Colon (tissue), 2 donors: Measurements from ENCODE around the gene CCDC186.
A peak's percentile ranks its signal among the peaks of the same experiment; 100 is the strongest.

Source experiments
- FAIRE-seq: peaks from 2 replicates; lab custom pipeline; 2012; peaks lifted over from hg19 to GRCh38; lab: Jason Lieb, UNC
- donor health status: control.
- donor health status: control.

Gene CCDC186

DNA sequence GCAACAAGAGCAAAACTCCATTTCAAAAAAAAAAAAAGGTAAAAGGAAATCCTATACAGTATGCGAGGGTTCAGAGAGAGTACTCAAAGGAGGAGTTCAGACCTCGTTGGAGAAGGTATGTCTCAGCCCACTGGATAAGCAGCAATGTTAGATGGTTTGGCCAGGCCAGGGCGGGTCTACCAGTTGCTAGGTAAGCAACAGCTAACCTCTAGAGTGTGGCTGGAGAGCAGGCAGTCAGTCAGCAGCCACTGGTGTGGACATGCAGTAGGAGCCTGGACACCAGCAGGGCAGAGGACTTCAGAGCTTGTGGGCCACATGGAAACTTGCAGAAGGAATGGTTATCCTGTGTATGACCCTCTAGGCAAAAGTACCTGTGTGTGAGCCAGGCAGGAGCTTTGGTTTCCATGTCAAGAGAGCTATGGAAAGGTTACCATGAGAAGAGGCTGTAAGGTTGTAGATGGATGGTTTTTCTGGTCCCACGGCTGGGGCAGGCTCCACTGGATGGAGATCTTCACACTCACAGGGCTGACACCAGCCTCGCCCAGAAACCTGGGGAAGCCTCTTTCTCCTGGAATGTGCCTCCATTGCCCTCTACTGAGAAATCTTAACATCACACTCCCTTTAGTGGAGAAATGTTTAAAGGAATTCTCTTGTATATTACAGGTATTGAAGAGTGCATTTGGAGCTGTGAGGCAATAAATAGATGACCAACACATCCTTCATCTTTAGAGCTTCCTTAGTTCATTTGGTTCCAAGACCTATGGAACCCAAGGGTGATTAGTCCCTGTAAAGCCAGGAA is 63.6 kb downstream of the CCDC186 start:
- no peak for FAIRE-seq

DNA sequence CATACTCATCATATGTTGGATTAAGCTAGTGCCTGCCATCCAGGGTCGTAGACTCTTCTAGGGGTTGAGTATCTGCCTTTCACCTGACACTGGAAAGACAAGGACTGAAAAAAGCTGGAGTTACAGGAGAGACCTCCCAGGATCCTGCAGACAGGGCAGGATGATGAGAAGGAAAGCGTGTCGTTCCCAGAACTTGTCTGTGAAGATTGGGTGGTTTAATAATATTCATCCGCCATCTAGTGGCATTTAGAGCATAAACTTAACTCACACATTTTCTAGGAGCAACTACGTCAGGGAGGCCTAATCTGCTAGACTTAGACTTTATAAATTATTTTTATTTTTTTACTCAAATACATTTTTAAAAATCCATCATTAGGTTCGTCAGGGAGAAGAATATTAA is 70.7 kb downstream of the CCDC186 start:
- peak; percentile 68 for FAIRE-seq

DNA sequence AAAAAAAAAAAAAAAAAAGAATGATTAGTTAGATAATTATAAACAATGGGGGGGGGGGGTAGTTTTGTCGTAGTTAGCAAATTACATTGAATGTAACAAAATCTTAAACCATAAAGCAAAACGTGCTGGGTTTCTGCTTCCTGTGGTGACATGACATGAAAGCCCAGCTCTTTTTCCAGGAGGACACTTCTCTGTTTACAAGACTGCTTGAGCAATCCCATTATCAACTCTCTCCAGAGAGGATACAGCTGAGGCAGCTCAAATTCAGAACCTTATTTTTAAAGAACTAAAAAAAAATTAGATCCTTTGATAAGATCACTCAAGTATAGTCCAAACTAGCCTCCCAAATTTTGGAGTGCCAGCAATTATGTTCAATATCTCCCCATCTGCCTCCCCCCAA is 71.7 kb downstream of the CCDC186 start:
- no peak for FAIRE-seq

DNA sequence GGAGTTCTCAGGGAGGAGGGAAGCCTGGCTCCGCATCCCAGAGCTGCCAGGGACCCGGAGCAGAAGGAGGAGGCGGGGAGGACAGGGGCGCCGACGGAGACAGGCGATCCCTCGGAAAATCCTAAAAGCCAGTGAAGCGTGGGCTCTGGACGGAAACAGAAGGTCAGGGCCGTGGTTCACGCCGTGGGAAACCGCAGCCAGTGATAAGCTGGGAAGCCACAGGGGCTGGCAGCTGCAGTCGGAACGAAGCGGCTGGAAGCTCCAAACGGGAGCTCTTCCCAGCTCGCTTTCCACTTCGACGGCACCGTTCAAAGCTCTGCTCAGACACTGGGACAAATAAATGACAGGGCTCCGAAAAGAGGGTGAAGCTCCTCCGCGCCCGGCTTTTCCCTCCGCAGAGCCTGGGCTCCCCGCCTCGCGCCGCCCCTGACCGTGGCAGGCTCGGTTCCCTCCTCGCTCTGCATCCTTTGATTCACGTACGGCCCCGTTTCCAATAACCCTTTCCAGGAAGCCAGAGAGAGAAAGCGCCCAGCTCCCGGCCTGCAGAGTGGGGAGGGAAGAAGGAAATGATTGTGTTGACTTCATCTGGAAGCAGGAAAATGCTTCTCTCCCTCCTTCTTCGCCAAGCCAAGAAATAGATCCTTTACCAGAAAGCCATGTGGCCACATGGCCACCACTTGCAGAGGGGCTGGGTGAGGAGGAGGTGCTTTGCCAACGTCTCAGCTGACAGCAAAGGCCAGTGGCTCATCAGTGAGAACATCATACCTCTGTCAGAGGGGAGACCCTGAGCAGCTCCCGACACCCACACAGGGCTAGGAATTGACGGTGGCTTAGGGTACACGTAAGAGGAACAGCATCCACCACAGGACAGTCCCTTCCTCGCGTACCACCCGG is 72.9 kb downstream of the CCDC186 start:
- FAIRE-seq = no peak

DNA sequence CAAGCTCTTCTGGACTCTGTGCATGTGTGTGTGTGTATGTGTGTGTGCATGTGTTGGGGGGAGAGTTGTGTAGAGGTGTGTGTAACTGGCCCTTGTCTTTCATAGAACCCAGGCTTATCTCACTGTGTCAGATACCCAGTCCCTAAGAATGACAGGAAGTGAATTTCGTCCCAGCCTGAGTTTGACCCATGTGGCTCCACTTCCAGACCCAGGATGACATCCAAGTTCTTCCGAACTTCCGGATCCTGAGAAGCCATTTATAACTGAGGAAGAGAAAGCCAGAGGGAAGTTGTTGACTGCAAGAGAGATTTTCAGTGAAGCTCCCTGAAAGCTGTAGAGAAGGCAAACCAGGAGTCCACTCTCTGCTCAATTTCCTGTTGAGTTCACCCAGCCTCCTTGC is 77.1 kb downstream of the CCDC186 start:
- FAIRE-seq = no peak

DNA sequence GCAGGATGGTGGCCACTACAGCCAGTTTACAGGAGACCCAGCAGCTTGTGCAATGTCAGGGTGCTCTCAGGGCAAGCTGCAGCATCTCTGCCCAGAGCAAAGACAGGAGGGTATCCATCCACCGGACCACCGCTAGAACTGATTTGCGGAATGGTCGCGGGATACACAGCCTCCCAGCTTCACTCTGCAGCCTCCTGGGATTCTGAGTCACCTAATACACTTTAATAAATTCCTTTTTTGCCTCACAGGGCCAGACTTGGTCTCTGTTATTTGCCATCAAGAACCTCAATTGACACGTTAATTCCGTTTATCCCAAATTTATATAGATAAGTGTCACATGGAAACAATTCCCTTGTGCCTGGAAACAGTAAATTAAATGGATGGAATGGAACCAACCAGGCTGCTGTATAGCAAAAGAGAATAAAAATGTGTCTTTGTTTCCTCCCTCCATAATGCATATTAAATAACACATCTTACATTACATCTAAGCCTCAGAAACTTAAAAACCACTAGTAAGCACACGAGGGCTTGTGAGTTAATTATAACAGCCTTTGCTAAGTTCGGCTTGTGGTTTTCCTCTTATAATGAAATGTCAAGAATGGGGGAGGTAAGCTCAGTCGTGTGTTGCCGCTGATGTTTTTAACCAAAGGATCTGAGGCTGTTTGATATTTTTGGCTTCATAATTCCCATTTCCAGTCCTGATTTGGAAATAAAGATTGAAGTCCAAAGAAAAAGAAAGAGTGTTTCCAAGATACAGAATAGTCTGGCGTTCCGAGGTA is 78.3 kb downstream of the CCDC186 start:
- no peak for FAIRE-seq

DNA sequence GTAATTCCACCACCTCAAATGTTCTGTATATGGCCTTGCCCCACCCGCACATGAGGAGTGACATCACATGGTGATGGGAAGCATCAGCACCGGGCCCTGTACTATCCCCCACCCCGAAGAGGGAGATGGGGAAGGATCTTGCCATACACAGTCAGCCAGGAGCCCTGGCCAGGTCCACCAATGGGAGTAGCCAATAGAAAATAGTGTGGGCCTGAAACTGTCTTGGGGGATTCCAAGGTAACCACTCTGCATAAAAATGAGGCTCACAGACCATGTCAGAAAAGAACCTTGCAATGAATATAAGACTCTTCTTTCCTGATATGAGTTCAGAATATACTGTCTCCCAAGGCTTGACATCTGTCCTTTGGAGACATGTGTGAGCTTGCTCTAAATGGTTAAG is 79.2 kb downstream of the CCDC186 start:
- FAIRE-seq = no peak

DNA sequence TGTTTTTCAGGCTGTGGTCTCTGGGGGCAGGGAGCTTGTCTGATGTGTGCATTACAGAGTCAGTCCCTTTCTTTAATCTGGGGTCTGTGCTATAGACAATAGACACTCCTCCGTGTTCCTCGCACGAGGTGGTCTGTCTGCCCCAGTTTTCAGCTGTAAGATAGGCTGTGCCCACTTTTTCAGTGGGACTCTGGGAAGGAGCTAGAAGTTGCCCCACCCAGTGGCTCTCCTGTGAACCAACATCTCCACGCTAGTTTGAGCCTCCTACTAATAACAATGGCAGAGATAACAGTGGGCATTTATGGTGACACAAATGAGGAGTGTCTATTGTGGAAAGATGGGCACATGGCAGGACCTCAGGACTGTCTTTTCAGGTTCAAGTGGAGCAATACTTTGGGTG is 86.3 kb downstream of the CCDC186 start:
- no peak for FAIRE-seq

DNA sequence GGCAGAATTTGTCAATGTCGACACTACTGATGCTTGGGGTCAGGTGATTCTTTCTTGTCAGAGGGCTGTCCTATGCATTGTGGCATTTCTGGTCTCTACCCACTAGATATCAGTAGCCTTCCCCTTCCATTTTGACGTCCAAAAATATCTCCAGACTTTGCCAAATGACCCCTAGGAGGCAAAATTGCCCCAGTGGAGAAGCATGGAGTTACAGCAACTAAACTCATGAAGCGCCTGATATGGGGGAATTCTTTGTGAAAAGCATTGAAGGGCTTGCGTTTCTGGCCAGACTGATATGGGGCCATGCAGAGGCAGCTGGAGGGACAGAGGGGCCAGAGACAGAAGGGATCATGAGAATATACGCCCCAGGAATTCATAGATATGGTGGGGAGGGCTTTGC is 86.7 kb downstream of the CCDC186 start:
- FAIRE-seq = no peak

DNA sequence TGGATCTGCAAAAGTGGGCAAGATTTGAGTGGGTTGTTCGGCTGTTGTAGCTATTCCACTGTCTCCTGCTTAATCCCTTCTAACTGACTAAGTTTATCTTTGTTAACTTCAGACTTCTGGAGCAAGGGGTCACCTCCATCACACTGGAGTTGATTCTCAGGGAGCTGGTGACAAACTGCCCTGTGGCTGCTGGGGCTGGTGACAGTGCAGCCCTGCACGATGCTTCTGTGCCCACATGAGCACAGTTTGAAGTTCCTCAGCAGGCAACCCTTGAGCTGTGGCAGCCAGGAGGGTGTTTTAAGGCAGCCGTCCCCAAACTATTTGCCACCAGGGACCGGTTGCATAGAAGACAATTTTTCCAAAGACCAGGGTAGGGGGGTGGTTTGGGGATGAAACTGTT is 89.8 kb downstream of the CCDC186 start:
- FAIRE-seq = no peak

DNA sequence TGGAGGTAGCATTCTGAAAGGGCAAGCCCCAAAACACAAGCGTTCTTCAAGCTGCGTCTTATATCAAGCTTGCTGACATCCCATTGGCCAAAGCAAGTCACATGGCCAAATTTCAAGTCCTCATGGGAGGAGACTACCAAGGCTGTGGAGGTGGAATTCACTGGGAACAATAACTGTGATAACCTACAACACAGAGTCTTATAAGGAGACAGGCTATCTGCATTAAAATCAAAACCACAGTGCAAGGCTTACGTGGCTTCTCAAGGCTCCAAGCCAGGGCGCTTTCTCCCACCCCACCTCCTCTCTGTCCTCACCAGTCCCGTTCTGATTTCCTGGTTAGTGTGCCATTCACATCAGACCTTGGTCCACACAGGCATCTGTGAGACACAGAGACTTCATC is 91.0 kb downstream of the CCDC186 start:
- no peak for FAIRE-seq

DNA sequence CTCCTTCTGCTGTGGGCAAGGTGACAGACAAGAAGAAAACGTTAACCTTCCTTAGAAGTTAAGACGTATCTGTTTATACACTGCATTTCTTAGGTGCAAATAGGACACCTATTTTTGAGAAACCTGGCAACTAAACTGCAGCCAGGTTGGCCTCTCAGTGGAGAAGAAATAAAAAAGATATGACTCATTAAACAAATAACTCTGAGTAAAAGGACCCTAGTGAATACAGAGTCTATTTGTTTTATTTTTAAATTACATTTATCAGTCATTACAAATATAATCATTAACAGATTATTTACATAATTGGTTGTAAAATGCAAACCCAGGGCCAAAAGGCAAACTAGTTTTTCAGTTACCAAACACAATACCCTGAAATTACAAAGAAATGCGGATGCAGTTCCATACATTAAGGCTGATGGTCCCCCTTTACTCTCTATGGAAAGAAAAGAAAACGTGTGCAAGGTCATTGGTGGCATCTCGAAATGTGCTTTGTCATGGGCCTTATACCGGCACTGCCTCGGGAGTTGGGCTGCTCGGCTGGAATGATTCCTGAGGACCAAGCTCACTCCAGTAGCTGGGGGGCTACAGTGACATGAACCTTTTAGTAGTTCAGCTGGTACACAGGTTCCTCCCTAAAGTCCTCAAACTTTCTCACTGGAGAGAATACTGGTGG is 92.0 kb downstream of the CCDC186 start:
- FAIRE-seq = no peak

DNA sequence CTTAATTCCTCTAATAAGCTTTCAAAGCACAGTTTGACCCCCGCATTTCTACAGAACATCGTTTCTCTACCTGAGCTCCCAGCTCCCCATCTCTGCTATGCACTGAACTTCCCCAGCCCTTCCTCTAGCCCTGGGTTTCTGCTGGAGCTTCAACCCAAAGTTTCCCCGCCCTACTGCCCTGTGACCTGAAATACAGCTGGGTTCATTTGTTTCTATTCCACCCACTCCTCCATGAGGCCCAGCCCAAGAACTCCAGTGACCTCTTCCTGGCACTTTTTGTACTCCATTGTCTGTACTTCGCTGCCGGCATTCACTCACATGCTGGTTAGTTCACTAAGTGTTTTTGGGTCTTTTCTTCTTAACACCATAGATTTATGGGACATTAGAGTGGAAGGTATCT is 94.6 kb downstream of the CCDC186 start:
- no peak for FAIRE-seq

DNA sequence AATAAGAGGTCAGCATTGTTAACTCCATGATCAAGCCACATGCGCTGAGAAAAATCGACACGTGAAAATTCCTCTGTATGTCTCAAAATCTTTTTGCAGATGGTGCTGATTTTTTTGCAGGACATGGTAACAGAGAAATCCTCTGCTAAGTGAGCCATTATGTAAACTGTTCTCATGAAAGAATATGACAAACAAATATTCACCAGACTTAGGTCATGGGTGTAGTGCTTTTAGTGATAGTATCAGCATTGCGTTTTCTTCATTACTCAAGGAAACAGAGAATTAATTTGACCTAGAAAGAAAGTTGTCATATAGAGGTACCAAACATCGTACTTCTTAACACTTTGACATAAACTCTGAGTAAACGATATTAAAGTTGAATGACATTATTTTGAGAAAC is 95.7 kb downstream of the CCDC186 start:
- no peak for FAIRE-seq

DNA sequence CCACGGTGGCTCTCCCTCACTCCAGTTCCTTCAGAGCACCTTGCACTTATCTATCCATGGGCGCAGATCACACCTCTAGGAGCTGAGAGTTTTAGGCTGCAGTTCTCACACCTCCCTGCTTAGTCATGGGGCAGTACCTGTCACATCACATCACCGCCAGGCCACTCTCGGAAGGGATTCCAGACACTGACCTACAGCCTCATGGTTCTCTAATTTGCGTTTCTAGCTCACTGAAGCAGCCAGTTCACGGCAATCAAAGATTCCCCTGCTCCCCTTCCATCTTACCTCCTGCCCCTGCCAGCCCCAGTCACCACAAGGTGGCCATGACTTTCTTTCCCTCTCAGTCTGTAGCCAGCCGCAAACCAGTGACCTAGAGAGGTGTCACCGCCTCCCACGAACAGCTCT is 96.2 kb downstream of the CCDC186 start:
- no peak for FAIRE-seq

DNA sequence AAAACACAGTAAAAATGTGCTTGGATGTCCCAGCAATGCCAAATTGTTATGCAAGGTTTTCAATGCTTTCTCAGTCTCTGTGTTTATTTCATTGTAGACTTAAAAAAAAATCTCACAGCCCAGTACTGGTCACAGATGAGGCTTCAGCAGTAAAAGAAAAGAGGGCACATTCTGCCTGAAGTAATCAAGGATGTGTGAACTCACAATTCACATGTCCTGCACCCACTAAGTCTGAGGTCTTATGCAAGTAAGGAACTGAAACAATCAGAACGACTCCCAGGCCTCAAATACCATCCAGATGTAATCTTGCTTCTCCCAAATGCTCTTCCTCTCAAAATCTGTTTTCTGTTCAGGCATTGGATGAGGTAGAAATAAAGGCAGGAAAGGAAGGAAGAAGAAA is 96.7 kb downstream of the CCDC186 start:
- FAIRE-seq = no peak

DNA sequence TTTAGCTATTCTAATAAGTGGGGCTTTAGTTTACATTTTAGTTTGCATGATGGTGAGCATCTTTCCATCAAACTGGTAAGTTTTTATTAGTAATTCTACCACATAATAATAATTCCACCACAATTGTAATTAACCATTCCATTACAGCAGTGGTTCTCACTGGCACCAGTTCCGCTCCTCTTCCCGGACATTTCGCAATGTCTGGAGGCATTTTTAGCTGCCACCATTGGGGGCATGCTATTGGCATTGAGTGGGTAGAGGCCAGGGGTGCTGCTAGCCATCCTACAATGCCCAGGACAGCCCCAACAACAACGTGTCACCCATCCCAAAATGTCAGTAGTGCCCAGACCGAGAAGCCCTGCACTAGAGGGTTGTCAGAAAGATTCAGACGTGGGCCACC is 98.9 kb downstream of the CCDC186 start:
- no peak for FAIRE-seq

DNA sequence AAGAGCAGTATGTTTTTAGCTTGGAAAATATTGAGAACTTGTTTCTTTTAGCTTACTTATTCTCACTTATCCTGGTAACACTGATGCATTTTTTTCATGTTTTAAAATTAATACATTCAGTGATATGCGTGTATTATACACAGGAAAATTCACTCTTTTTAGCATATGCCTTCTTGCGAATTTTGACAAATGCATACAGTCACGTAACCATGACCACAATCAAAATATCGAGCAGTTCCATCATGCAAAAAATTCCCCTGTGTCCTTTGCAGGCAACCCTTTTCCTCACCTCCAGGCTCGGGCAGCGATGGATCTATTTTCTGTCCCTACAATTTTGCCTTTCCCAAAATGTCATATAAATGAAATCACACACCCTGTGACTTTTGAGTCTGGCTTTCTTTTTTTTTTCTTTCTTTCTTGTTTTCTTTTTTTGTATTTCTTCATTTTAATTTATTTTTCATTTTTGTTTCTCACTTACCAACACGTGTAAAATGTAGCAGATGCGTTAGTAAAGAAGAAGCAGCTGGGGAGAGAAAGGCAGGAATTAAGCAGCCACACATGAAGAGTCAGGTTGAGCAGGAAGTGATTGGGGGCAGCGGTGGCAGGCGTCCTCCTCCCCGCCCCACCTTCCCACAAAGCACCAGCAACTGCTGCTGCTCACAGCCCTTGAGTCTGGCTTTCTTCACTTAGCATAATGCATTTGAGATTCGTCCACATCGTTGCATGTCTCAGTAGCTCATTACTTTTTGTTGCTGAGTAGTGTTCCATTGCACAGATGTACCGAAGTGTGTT is 100.4 kb downstream of the CCDC186 start:
- no peak for FAIRE-seq

DNA sequence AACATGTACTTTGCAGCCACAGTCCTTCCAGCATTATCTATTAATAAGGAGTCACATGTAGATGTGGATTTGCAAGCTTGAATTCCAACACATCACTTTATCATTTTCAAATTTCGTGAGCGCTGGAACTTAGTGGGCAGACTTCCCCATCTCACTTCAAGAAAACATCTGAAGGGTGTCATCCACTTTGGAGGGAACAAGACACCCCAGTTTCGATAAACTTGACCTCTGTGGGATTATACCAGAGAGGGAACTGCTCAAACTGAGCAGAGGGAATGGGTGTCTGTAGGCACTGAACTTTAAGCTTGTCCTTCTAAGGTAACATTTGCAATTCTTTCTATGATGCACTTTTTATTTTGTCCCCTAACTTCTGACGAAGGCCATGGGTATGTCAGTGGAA is 102.8 kb downstream of the CCDC186 start:
- no peak for FAIRE-seq
